Ectodermal cell (in vitro differentiated cells): ENCODE results near the gene NEDD4L.

ENCODE experiments used
- H3K27ac ChIP-seq: 2 replicates; pipeline ENCODE4 v1.7.0; 2013; ENCODE audit warnings: mild to moderate bottlenecking, low read depth, low read length; ENCODE audit not compliant: insufficient read depth, poor library complexity, severe bottlenecking
- H3K27me3 ChIP-seq: 2 replicates; pipeline ENCODE4 v1.7.0; 2013; ENCODE audit warnings: mild to moderate bottlenecking, low read length; ENCODE audit not compliant: insufficient read depth, control insufficient read depth, poor library complexity, severe bottlenecking
- H3K36me3 ChIP-seq: one replicate; pipeline ENCODE4 v1.7.0; 2013; ENCODE audit warnings: low read length; ENCODE audit not compliant: control insufficient read depth, insufficient read depth
- H3K4me1 ChIP-seq: one replicate; pipeline ENCODE4 v1.7.0; 2013; ENCODE audit warnings: low read length; ENCODE audit not compliant: control insufficient read depth, insufficient read depth
- H3K4me3 ChIP-seq: 2 replicates; pipeline ENCODE4 v1.7.0; 2013; ENCODE audit warnings: low read depth, low read length, control low read depth; ENCODE audit not compliant: insufficient read depth
- H3K9me3 ChIP-seq: 2 replicates; pipeline ENCODE4 v1.7.0; 2013; ENCODE audit warnings: mild to moderate bottlenecking, low read length, moderate library complexity; ENCODE audit not compliant: control insufficient read depth
- WGBS, 2 experiments: methylation state at CpG; one replicate each; pipeline ENCODE4 v1.1.7; 2013; ENCODE audit warnings: missing lambda C conversion rate in 2 of 2; 5-methylcytosine and 5-hydroxymethylcytosine counted together

The NEDD4L gene

DNA sequence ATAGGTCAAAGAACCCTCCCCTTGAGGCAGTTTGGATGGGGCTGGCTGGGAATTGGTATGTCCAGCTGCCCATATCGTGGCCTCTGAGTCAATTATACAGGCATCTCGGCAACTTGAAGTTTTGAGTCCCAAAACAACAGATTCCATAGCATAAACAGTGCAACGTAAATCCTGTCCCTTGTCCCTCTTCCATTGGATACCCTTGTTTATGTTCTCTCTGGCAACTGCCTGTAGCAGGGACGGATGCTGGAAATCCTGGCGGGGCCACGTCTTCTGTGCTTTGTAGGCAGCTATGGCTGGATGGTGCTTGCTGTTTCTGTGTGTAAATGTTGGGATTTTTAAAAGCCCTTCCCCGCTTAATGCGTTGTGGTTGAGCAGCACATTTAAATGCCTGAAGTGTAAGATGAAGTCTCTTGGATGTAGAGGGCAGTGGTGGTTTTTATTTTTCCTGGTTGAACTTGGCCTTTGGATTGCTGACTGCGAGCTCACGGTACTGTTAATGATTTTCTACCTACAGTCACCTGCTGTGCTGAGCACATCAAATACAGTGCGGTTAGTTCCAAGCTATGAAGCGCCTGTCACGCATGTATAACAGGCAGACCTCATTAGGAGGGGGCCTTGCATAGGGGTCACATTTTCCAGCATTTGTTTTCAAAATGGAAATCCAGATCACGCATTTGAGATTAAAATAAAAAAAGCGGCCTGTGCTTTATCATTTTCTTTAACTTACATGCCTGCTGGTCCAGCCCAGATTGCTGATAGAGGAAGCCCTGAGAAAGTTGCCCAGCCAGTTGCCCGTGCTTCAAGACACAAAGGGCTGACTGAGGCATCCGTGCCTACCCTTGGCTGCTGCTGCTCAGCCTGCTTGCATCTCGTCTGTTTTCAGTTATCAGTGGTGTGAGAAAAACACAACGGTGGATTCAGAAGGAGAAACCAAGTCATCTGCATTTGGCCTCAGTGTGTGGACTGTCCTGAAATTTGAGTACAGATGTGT is 84.7 kb downstream of the NEDD4L start:
- no peaks in the 10 kb centered on the region for H3K36me3 ChIP-seq
- H3K9me3 ChIP-seq, result no peaks in the 10 kb centered on the region
- H3K4me3 ChIP-seq, result no peak overlapping the region
- H3K27me3 ChIP-seq, result peaks cover 7% of the 10 kb centered on the region
- H3K4me1 ChIP-seq, result no peaks in the 10 kb centered on the region
- WGBS, 2 experiments, result 93 to 95% methylated on average over 19 of the region's 19 CpGs
- H3K27ac ChIP-seq, result no peak overlapping the region

DNA sequence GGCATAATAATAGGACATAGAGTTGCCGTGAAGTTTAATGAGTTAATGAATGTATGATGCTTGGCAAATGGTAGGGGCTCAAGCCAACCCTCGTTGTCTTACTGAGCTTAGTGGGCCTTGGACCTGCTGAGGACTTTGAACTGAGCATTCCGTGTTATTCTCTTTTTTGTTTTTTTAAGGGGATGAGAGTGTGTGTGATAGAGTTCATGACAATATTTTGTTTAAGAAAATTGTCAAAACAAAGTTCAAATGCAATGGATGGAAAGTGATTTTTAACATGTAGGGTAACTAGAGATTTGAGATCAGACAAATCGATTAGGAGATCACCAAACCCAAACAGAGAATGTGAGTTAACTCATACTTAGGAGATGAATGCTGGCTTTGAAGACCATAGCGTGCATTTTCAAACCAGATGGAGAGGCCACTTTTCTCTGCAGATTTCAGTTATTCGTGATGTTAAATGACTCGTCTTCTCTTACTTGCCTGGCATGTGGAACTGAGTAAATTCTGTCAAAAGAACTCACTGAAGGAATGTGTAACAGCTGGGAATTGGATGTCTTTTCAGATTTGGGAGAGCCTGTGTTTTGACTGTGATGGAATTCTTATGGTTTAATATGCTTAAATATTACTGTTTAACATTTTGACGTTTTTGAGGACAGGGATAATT is 88.7 kb downstream of the NEDD4L start:
- H3K36me3 ChIP-seq, result no peaks in the 10 kb centered on the region
- 86 to 90% methylated on average over 8 of the region's 8 CpGs for WGBS, 2 experiments
- no peaks in the 10 kb centered on the region for H3K4me1 ChIP-seq
- no peak overlapping the region for H3K27ac ChIP-seq
- no peaks in the 10 kb centered on the region for H3K9me3 ChIP-seq
- H3K27me3 ChIP-seq, result peaks cover 24% of the 10 kb centered on the region
- no peak overlapping the region for H3K4me3 ChIP-seq

DNA sequence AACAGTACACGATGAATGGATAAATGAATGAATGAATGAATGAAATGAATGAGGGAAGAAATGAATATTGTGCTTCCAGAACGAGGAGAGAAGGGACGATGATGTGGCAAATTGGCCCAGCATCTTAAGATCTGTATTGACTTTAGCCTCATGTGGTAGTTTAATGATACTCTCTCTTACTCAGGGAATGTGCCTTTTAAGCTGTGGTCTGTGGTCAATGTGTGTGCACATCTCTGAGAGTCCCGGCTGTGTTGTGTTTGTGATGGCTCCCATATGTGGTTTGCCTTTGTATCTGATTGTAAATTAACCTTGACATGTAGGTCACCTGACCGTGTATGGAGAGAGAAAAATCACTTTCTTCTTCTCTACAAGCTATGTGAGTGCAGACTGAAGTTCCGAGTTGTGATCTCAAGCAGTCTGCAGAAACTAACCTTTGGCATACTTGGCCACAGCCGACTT is 91.2 kb downstream of the NEDD4L start:
- no peak overlapping the region for H3K27ac ChIP-seq
- H3K9me3 ChIP-seq, result no peaks in the 10 kb centered on the region
- H3K36me3 ChIP-seq, result no peaks in the 10 kb centered on the region
- H3K4me1 ChIP-seq, result no peaks in the 10 kb centered on the region
- peaks cover 24% of the 10 kb centered on the region for H3K27me3 ChIP-seq
- 92 to 93% methylated on average over 7 of the region's 7 CpGs for WGBS, 2 experiments
- no peak overlapping the region for H3K4me3 ChIP-seq

DNA sequence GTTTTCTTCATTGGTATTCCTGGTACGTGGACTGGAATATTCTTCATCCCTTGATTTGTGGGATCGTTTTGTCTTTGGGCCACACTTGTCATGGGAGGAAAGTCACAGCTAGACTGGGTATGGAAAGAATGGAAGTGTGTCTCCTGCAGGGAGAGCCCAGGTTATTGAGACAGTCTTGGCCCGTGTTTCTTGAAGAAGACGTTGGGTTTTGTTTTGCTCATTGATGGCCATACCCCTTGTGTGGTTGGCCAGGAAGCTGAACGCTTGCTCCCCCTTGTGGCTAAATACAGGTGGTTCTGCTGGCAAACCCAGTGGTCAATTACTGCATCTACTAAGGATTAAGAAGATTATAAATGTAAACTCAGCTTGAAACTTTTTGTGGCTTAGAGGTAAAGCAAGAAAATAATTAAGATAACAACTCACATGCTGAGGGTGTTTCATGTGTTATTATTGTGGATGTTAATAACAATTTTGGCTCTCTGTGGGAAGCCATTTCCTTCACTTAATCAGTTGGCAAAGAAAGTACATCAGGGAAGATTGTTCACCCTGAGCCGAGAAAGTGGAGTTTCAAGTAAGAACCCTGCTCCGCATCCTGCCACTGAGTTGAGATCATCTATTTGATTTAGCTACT is 91.8 kb downstream of the NEDD4L start:
- WGBS, 2 experiments, result 43 to 45% methylated on average over 7 of the region's 7 CpGs
- no peak overlapping the region for H3K4me3 ChIP-seq
- H3K4me1 ChIP-seq, result no peaks in the 10 kb centered on the region
- H3K27me3 ChIP-seq, result peaks cover 24% of the 10 kb centered on the region
- H3K36me3 ChIP-seq, result no peaks in the 10 kb centered on the region
- no peaks in the 10 kb centered on the region for H3K9me3 ChIP-seq
- H3K27ac ChIP-seq, result no peak overlapping the region

DNA sequence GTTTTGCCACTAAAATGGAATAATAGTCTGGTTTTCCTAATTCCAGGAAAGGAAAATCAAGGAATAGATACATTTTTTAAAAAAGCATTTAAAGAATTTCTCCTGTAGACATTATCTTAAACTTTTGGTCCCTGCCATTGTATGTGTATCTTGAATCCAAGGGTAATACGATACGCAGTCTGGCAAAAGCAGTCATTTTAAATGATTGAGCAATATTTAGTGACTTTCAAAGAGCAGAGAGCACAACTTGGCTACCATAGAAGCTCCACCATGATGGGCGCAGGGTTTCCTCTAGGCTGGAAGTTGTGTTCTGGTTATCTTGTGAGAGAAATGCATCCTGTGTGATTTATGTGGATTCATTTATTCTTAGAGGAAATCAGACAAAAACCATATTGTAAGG is 92.9 kb downstream of the NEDD4L start:
- no peak overlapping the region for H3K4me3 ChIP-seq
- H3K36me3 ChIP-seq, result no peaks in the 10 kb centered on the region
- WGBS, 2 experiments, result 79 to 83% methylated on average over 3 of the region's 3 CpGs
- no peak overlapping the region for H3K27ac ChIP-seq
- no peaks in the 10 kb centered on the region for H3K9me3 ChIP-seq
- H3K4me1 ChIP-seq, result no peaks in the 10 kb centered on the region
- peaks cover 24% of the 10 kb centered on the region for H3K27me3 ChIP-seq

DNA sequence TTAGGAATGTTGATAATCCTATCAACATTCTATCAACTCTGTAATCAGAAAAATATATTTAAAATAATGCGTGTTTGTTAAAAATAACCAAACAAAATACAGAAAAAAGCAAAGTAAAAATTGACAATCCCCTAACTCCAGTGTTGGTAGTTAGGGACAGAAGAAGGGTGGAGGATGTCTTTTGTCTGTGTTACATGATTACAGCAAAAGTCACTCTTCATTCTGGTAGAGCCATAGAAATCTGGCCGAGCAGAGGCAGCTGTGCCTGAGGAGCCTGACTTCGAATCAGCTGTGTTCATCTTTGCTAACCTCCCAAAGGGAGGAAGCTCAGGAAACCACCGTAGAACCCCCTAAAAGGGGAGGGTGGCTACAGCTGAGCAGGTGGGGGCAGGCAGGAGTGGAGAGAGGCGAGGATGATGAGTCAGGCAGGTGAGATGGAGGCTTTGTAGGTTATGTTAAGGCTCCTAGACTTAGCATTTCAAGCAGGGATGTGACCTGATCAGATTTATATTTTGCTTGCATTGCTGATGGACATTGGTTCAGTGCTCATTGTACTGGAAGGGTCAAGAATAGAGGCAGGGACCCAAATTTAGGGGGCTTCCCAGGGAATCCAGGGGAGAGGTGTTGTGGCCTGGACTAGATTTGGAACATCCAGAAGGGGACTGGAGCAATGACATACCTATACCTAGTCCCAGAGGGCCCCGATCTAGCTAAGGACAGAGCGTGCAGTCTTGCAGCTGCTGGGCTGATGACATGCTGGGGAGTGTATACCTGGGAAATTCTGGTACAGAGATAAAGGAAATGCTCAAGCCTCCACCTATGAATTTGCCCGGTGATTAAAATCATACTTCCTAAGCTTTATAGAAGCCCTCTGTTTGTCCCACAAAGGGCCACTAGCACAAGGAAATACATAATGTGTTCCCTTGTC is 95.7 kb downstream of the NEDD4L start:
- Histone ChIP-seq H3K9me3 (no peaks in the 10 kb centered on the region), H3K27ac (no peak overlapping the region), H3K36me3 (no peaks in the 10 kb centered on the region)

DNA sequence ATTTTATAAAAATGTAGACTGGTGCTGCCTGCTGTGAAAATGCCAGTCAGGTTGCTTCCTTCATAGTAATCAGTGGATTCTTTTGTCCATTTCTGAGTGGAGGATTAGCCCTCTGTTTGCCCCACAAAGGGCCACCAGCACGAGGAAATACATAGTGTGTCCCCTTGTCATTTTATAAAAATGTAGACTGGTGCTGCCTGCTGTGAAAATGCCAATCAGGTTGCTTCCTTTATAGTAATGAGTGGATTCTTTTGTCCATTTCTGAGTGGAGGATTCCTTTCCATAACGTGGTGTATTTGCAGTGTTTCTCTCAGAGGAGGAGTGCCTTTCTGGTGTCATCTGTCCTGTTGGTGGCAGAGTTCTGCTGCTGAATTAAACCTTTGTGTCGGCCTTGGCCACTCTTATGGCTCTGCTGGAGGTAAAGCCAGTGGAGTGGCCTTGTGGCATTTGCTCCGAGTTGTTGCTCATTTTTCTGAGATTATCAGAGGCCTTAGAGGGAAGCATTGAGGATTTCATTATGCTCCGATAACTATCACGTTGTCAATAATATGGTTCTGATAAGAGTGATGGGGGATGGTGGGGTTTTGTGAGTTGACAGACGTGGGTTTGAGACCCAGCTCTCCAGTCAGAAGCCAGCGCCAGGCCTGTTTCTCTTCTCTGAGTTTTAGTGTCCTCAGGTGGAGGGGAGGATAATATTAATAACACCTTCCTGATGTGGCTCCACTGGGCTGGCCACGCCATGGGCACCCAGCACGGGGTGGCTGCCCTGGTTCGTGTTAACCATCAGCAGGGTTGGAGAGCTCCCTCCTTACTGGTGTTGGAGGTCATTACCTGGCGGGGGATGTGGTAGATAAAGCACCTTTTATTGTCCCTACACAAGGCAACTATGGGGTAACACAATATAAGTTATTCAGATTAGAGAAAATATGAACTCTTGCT is 96.6 kb downstream of the NEDD4L start:
- H3K4me1 ChIP-seq, result no peaks in the 10 kb centered on the region
- no peak overlapping the region for H3K27ac ChIP-seq
- no peaks in the 10 kb centered on the region for H3K9me3 ChIP-seq
- 83 to 85% methylated on average over 11 to 12 of the region's 12 CpGs for WGBS, 2 experiments
- no peaks in the 10 kb centered on the region for H3K36me3 ChIP-seq
- H3K27me3 ChIP-seq, result peaks cover 17% of the 10 kb centered on the region
- no peak overlapping the region for H3K4me3 ChIP-seq

More for the DNA sequence above, 95.7 kb downstream of the NEDD4L start:
- Histone ChIP-seq H3K4me1 (no peaks in the 10 kb centered on the region), H3K4me3 (no peak overlapping the region), H3K27me3 (peaks cover 17% of the 10 kb centered on the region)
- WGBS, 2 experiments, result 83 to 84% methylated on average over 6 to 7 of the region's 8 CpGs

DNA sequence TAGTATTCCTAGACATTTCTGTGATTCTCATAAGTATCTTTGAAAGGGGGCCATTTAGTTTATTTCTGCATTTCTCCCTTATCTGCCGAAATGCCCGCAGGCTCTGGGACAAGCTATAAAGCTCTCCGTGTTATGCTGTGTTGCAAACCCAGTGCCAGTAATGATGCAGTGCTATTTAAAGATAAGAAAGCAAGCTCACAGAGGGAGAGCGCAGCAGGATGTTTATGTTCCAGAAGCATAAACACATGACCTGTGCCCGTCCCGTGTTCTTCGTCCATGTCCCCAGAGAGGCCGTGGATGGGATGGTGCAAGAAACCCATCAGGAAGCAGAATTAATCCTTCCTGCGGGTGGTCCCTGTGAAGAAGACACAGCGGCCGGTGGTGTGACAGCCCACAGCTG is 99.4 kb downstream of the NEDD4L start:
- Histone ChIP-seq H3K4me1 (no peaks in the 10 kb centered on the region), H3K4me3 (no peak overlapping the region), H3K27me3 (no peaks in the 10 kb centered on the region), H3K36me3 (no peaks in the 10 kb centered on the region), H3K9me3 (no peaks in the 10 kb centered on the region), H3K27ac (no peak overlapping the region)
- 96% methylated on average over 11 of the region's 11 CpGs for WGBS, 2 experiments

DNA sequence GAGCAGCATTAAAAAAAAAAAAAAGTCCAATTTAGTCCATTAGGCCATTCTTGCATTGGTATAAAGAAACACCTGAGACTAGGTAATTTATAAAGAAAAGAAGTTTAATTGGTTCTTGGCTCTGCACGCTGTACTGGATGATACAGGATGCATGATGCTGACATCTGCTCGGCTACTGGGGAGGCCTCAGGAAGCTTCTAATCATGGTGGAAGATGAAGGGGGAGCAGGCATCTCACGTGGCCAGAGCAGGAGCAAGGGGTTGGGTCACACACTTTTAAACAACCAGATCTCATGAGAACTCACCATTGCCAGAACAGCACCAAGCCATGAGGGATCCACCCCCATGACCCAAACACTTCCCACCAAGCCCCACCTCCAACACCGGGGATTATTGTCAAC is 100.1 kb downstream of the NEDD4L start:
- H3K27me3 ChIP-seq, result no peaks in the 10 kb centered on the region
- no peaks in the 10 kb centered on the region for H3K36me3 ChIP-seq
- no peaks in the 10 kb centered on the region for H3K9me3 ChIP-seq
- H3K4me1 ChIP-seq, result no peaks in the 10 kb centered on the region
- 95% methylated on average over 4 of the region's 4 CpGs for WGBS, 2 experiments
- H3K4me3 ChIP-seq, result no peak overlapping the region
- no peak overlapping the region for H3K27ac ChIP-seq
